HG03066 (cell line): ENCODE measurements around the gene CACHD1.
"Not testable (repeated sequence)": the region's sequence is repeated elsewhere in the genome, so short reads cannot be mapped to it uniquely, and the experiment has no call there.

Experiments used
- ATAC-seq: cut with Tn5 transposase; IDR thresholded peaks from one replicate; pipeline ENCODE4 v1.9.1; 2021; ENCODE audit warnings: low read depth; ENCODE audit not compliant: unreplicated experiment

CACHD1 gene

DNA sequence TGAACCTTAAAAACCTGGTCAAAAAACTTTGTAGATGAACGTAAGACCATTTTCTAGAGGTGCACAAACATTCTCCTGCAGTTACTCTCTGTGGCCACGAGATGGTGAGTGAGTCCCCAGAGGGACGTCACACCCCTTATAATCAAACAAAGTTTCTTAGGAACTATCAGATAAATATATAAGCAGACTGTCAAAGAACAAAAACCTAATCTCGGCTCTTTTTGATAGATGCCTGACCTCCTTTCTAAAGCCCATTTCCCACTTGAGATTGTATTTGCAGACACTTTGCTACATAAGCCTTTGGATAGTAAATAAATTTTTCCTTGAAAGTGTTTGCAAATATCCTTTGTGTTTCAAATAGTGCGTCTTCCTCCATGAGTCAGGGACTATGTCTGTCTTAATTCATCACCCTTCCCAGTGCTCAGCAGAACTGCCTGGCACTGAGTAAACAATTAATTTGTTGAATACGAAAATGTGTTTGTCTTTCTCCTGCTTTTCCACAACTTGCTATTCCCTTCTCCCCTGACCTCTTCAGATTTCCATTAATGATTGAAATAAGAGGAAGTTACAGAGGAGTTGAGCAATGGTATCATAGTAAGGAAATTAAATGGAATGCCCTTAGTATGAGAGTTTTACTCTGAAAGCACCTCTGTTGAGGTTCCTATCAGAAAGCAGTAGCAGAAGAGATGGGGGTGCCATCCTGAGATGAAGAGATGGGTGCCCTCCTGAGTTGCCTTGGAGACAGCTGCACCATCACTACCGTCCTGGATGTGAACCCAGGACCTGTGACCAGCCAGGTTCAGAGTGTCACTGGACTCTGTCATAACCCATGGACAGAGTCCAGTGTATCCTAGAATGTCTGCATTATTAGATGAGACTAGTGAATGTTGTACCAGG lies 217.1 kb downstream of the CACHD1 start:
- ATAC-seq, result peak; percentile 65

GRCh38 chr1:64687725-64688327 lies 217.9 kb downstream of the CACHD1 start:
- no peak for ATAC-seq

DNA sequence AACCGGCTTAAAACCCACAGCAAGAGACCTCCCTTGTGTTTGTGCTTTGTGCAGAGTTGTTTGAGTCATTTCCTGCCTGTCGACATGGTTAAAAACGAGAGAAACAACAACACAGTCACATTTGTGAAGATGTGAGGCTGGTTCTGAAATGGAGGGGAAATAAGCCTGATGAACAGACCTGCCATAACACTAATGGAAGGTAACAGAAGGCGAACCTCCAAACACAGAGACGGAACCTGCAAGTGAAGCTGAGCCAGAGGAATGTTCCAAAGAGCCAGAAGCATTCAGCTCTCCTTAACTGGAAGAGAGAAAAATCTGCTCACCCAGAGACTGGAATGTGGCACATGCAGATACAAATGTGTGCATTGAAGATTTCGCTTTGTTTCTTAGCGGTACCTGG lies 221.7 kb downstream of the CACHD1 start:
- no peak for ATAC-seq

- no peak for ATAC-seq
These were observed 223.0 kb downstream of the CACHD1 start for GRCh38 chr1:64692911-64693310.

- no peak for ATAC-seq
These were observed 223.5 kb downstream of the CACHD1 start for GRCh38 chr1:64693406-64693805.

GRCh38 chr1:64696879-64697278 lies 226.9 kb downstream of the CACHD1 start:
- ATAC-seq, result no peak

- ATAC-seq, result no peak
These were observed 229.4 kb downstream of the CACHD1 start for GRCh38 chr1:64699327-64699726.

DNA sequence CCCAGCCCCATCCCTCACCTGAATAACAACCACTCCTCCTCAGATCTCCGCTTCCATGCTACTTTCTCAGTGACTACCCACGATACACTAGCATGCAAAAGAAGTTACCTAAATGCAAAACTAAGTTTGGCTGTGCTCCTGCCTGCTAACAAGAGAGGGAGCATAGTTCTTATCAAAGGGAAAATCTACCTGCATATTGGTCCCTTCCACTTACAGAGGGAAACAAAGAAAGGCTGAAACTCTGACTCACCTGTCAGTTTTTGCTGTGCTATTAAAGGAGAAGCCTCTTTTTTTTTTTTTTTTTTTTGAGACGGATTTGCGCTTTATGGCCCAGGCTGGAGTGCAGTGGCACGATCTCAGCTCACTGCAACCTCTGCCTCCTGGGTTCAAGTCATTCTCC lies 231.1 kb downstream of the CACHD1 start:
- ATAC-seq, result no peak

GRCh38 chr1:64701886-64702285 lies 232.0 kb downstream of the CACHD1 start:
- no peak for ATAC-seq

DNA sequence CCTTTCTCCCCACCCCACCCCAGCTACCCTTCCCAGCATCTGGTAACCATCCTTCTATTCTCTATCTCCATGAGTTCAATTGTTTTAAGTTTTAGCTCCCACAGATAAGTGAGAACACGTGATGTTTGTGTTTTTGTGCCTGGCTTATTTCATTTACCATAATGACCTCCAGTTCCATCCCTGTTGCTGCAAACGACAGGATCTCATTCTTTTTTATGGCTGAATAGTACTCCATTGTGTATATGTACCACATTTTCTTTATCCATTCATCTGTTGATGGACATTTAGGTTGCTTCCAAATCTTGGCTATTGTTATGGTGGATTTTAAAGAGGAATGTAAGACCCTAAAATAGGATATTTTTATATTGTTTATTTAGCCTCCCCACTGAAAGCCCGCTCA lies 232.7 kb downstream of the CACHD1 start:
- ATAC-seq, result not testable (repeated sequence)

DNA sequence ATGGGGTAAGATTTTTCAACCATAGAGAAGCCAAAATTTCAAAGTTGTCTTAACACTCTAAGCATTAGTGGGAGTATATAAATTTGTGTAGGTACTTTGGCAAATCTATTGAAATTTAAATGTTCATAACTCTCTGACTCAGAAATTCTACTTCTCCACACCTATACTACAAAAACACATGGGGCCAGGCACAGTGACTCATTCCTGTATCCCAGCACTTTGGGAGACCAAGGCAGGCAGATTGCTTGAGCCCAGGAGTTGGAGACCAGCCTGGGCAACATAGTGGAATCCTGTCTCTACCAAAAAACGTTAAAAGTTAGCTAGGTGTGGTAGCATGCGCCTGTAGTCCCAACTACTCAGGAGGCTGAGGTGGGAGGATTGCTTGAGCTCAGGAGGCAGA lies 233.7 kb downstream of the CACHD1 start:
- ATAC-seq, result no peak

DNA sequence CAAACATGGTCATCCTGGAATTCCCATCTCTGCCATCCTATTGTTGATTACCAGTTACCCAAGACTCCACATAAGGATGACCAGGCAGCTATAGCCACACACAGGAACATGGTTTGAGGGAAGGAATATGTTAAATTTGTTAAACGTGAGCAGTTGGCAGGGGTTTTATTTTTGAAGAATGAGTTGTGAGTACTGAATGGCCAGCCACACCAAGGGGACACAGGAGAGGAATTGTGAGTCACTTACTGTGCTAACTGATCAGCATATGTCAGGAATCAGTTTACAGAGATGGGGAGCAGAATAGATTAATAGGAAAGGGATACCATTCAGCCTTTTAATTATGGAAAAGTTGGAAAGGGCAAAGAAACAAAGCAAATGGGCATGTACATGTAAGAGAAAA lies 235.7 kb downstream of the CACHD1 start:
- ATAC-seq, result no peak

DNA sequence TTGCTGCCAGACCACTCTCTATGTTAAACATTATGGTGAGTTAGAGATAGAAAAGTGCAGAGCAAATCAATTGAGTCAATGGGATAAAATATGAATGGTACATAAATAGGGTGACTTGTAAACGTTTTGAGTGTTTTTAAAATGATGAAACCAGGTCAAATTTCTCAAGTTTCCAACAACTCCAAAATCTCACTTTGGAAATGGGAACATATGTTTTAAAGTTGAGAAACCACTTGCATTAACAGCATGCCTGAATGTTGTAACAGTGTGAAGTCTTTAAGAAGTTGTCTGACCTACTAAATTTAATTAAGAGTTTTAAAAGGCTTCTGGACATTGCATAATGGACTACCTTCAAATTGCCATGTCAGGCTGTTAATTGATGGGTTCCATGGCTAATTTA lies 241.3 kb downstream of the CACHD1 start:
- ATAC-seq, result no peak

DNA sequence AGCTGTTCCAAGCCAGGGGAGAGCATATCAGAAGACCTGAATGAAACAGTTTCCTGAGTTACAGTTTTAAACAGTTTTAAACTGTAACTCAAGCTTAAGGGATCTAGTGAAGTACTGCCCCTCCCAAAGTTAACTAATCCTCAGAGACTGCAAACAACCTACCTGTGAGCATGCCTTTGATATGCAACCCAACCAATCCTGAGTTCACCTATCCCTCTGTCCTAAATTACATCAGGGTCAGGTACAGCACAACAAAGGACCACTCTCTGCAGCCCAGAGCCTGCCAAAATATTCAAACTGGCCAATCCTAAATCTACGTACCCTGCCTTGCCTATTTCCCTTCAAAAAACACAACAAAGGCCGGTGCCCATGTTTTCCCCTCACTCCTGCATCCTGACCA lies 242.1 kb downstream of the CACHD1 start:
- no peak for ATAC-seq

DNA sequence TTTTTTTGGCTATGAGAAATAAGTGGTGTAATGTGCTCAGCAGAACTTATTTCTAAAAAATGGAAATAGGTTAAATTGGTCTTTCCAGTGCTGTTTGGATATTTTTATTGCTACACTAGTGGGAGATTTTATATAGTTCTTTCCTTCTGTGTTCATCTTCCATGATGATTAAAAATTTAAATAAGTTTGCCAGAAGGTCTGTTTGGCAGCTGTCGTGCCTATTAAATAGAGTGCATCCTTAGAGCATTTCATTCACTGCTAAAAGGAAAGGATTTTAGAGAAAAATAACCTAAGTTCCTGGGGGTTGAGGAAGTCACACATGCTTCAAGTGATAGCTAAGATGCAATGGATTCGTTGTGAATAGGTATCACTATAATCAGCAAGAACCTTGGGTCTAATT lies 245.3 kb downstream of the CACHD1 start:
- ATAC-seq, result no peak

GRCh38 chr1:64721135-64721534 lies 251.2 kb downstream of the CACHD1 start:
- no peak for ATAC-seq

GRCh38 chr1:64721576-64722145 lies 251.7 kb downstream of the CACHD1 start:
- no peak for ATAC-seq

DNA sequence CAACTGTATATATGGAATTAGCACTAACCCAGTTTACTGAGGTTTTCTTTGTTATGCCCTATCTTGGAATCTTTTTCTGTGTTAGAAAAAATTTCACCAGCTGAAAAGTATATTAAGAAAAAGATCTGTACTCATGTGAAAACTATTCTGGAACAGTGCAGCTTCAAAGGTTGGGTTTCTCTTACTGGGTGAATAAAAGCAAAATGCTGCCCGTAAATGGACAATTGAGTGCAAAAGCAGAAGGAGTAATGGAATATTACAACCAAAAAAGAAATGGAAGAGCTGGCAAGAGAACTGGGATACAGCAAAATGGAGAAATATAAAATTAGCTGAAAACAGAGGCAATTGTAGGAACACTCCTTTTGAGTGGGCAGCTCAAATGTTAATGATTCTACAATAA lies 257.9 kb downstream of the CACHD1 start:
- ATAC-seq, result no peak

- no peak for ATAC-seq
These were observed 263.8 kb downstream of the CACHD1 start for GRCh38 chr1:64733581-64734286.

DNA sequence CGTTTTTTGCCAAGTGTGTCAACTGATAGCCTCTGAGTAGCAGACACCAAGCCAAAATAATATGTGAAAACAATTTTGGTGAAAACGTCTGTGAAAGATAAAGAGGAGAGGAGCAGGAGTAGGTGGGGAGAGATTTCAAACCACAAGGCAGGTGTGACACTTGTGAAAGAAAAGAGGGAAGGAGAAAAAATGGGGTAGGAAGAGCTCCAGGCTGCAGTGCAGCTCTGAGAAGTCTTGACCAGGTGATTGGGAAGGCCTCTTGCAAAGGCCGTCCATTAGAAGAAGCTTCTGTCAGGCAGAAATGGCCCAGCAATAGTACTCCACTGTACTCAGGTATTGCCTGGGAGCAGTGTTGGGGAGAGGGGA lies 264.3 kb downstream of the CACHD1 start:
- no peak for ATAC-seq

GRCh38 chr1:64740687-64741086 lies 270.8 kb downstream of the CACHD1 start:
- not testable (repeated sequence) for ATAC-seq
